Sigmoid colon (tissue), 4 donors: Measurements from ENCODE around the gene SARM1.

Source experiments
- CTCF ChIP-seq, 4 experiments: fragments of 450-650 bp in 3 of 4; fragments of 200-600 bp in 1 of 4; IDR thresholded peaks; one replicate each; pipeline ENCODE4 v1.5.1; 2016 to 2019; ENCODE audit warnings: antibody characterized with exemption in 4 of 4, mild to moderate bottlenecking in 3 of 4, moderate library complexity in 2 of 4
- POLR2A ChIP-seq, 2 donors: fragments of 450-650 bp; IDR thresholded peaks; one replicate each; pipeline ENCODE4 v1.6.1; 2016; ENCODE audit warnings: antibody characterized with exemption in 2 of 2, mild to moderate bottlenecking in 2 of 2, moderate library complexity in 2 of 2
- POLR2AphosphoS5 ChIP-seq, 4 donors: sonication (generic); formaldehyde crosslinking; IDR thresholded peaks; one replicate each; pipeline ENCODE4 v1.6.1; 2017; ENCODE audit warnings: antibody characterized with exemption in 4 of 4

GRCh38 chr17:28331891-28332420, 39.5 kb upstream of the SARM1 start:
- no peak for TF ChIP-seq CTCF (IDR thresholded peaks at IDR 0.05)
- TF ChIP-seq POLR2A (IDR thresholded peaks at IDR 0.05), result no peak
- TF ChIP-seq POLR2AphosphoS5 (IDR thresholded peaks at IDR 0.05), result no peak
